OCI-LY7 (cell line): ENCODE results near the gene GSG1L. TPM values are rescaled to one million over a fixed set of nuclear protein-coding genes. Genes with fewer than 3 reads are reported as not detected.

Experiments used
- BruUV-seq: library from RNA; stranded (reverse); fragments of 400-500 nt; replicated peaks from 2 replicates; lab custom pipeline; 2021; lab: Mats Ljungman, UMichigan
- CTCF ChIA-PET: fragments of 300-600 bp; sonication (Branson Sonifier 250); formaldehyde crosslinking; loops from one replicate; lab custom pipeline; 2022; ENCODE audit warnings: antibody characterized with exemption; ENCODE audit not compliant: unreplicated experiment; lab: Charles Lee
- POLR2A ChIA-PET: fragments of 300-600 bp; sonication (Branson Sonifier 250); formaldehyde crosslinking; loops from one replicate; lab custom pipeline; 2022; ENCODE audit warnings: antibody characterized with exemption; lab: Charles Lee
- DNase-seq: peaks from one replicate; pipeline ENCODE4 v3.0.0-alpha.2; 2015; ENCODE audit warnings: low spot score
- H2AFZ ChIP-seq: fragments of 200-600 bp; sonication (generic), shearing (Covaris generic); 2 replicates; pipeline ENCODE4 v1.6.1; 2014; ENCODE audit warnings: mild to moderate bottlenecking, antibody characterized with exemption, low read length, moderate library complexity
- H3K27ac ChIP-seq: fragments of 200-600 bp; sonication (generic); 2 replicates; pipeline ENCODE4 v1.5.1; 2014; ENCODE audit warnings: mixed run types, low read depth, mild to moderate bottlenecking, moderate library complexity, low read length, inconsistent platforms; ENCODE audit not compliant: poor library complexity, severe bottlenecking
- H3K36me3 ChIP-seq: fragments of 200-600 bp; sonication (generic); 2 replicates; pipeline ENCODE4 v1.6.1; 2014; ENCODE audit warnings: mild to moderate bottlenecking, antibody characterized with exemption, low read length, moderate library complexity, mixed read lengths; ENCODE audit not compliant: insufficient read depth
- H3K4me1 ChIP-seq: fragments of 200-600 bp; sonication (generic); 2 replicates; pipeline ENCODE4 v1.5.1; 2014; ENCODE audit warnings: mild to moderate bottlenecking, low read length; ENCODE audit not compliant: insufficient read depth, poor library complexity, severe bottlenecking
- H3K4me2 ChIP-seq: fragments of 200-600 bp; sonication (generic); 2 replicates; pipeline ENCODE4 v1.6.1; 2014; ENCODE audit warnings: mild to moderate bottlenecking, low read length
- H3K4me3 ChIP-seq: fragments of 200-600 bp; sonication (generic); 2 replicates; pipeline ENCODE4 v1.5.1; 2014; ENCODE audit warnings: mild to moderate bottlenecking, low read depth, low read length; ENCODE audit not compliant: poor library complexity, severe bottlenecking
- H3K79me2 ChIP-seq: fragments of 200-600 bp; sonication (generic); 2 replicates; pipeline ENCODE4 v1.6.1; 2016; ENCODE audit warnings: low read depth, mild to moderate bottlenecking, low read length, moderate library complexity, mixed read lengths; ENCODE audit not compliant: insufficient read depth
- H3K9me2 ChIP-seq: fragments of 200-600 bp; sonication (generic); 2 replicates; pipeline ENCODE4 v1.6.1; 2016; ENCODE audit warnings: mild to moderate bottlenecking, low read length, mixed read lengths; ENCODE audit not compliant: insufficient read depth
- H3K9me3 ChIP-seq: fragments of 200-600 bp; sonication (generic); 2 replicates; pipeline ENCODE4 v1.6.1; 2014; ENCODE audit warnings: mild to moderate bottlenecking, mixed run types, low read length, mixed read lengths
- H4K20me1 ChIP-seq: fragments of 200-600 bp; sonication (generic); 2 replicates; pipeline ENCODE4 v1.6.1; 2014; ENCODE audit warnings: mild to moderate bottlenecking, antibody characterized with exemption, low read length, moderate library complexity, mixed read lengths; ENCODE audit not compliant: insufficient read depth
- EZH2phosphoT487 ChIP-seq: fragments of 200-600 bp; sonication (generic); IDR thresholded peaks from 2 replicates; pipeline ENCODE4 v1.6.1; 2018; ENCODE audit warnings: low read depth, borderline replicate concordance, mild to moderate bottlenecking, mixed run types, antibody characterized with exemption, low read length, moderate library complexity, mixed read lengths
- intact Hi-C: fragments of 100-400 bp; cut with micrococcal nuclease; formaldehyde crosslinking; loops from one replicate; pipeline ENCODE4 v1.10.0; 2022; ENCODE audit not compliant: unreplicated experiment
- total RNA-seq, 2 experiments: library from RNA; depleted of rRNA in 1 of 2; stranded (reverse); fragments of >200 nt in 1 of 2; shearing (Covaris generic) in 1 of 2; gene quantifications; 2 replicates each; pipeline ENCODE4 v1.2.3, GENCODE V29; 2014 to 2022
- TF ChIP-seq, protein P1 (sequence below): fragments of 200-600 bp; sonication (generic); conservative IDR thresholded peaks from 2 replicates; pipeline ENCODE4 v1.5.1; 2014; ENCODE audit warnings: mild to moderate bottlenecking, antibody characterized with exemption, low read length, moderate library complexity, mixed read lengths

The GSG1L gene
- total RNA-seq, 2 experiments from 2014 or later: not detected

DNA sequence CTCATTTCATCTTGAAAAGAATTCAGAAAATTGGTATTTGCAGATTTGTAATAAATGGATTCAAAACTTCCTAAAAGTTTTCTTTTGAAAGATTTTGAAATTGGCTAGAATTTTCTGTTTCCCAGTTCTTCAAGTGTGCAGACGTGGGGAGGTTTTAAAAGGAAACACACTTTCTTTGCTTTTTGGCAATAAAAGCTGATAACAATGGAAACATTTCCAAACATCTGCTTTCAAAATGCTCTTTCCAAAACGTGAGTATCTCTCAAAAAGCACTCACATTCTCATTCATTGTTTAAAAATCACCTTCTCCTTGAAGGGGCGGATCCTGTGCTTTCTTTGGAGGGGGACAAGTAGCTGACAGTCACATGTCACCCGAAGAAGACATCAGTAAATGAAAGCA, 8.6 kb upstream of the GSG1L start:
- DNase-seq: no peak
- H3K79me2 ChIP-seq: no peaks in the 10 kb centered on the region
- H3K4me2 ChIP-seq: no peak overlapping the region
- ChIA-PET CTCF (no interaction called here), POLR2A (no interaction called here)
- no peaks in the 10 kb centered on the region for H3K9me3 ChIP-seq
- intact Hi-C loops: loop anchor here (10.0 kb wide), 1 partner anchor 437 kb away; no protein-coding TSS in a partner anchor
- H3K4me1 ChIP-seq: no peaks in the 10 kb centered on the region
- H3K4me3 ChIP-seq: no peak overlapping the region
- no TSS peak for BruUV-seq
- H4K20me1 ChIP-seq: no peaks in the 10 kb centered on the region
- H3K9me2 ChIP-seq: no peaks in the 10 kb centered on the region
- H3K36me3 ChIP-seq: no peaks in the 10 kb centered on the region
- TF ChIP-seq EZH2phosphoT487: no peak
- TF ChIP-seq, protein P1, sequence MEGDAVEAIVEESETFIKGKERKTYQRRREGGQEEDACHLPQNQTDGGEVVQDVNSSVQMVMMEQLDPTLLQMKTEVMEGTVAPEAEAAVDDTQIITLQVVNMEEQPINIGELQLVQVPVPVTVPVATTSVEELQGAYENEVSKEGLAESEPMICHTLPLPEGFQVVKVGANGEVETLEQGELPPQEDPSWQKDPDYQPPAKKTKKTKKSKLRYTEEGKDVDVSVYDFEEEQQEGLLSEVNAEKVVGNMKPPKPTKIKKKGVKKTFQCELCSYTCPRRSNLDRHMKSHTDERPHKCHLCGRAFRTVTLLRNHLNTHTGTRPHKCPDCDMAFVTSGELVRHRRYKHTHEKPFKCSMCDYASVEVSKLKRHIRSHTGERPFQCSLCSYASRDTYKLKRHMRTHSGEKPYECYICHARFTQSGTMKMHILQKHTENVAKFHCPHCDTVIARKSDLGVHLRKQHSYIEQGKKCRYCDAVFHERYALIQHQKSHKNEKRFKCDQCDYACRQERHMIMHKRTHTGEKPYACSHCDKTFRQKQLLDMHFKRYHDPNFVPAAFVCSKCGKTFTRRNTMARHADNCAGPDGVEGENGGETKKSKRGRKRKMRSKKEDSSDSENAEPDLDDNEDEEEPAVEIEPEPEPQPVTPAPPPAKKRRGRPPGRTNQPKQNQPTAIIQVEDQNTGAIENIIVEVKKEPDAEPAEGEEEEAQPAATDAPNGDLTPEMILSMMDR: no peak
- no peak overlapping the region for H3K27ac ChIP-seq
- no peak overlapping the region for H2AFZ ChIP-seq

GRCh38 chr16:28069971-28070794, 6.7 kb upstream of the GSG1L start:
- no peaks in the 10 kb centered on the region for H3K9me2 ChIP-seq
- H3K36me3 ChIP-seq: no peaks in the 10 kb centered on the region
- ChIA-PET CTCF (no interaction called here), POLR2A (interaction anchor here (0.5 kb wide), 1 partner anchor 213 kb away, joined by 3 read pairs; no protein-coding TSS in a partner anchor)
- no peaks in the 10 kb centered on the region for H3K4me1 ChIP-seq
- H3K27ac ChIP-seq: no peak overlapping the region
- no peaks in the 10 kb centered on the region for H3K9me3 ChIP-seq
- no peak for DNase-seq
- H4K20me1 ChIP-seq: no peaks in the 10 kb centered on the region
- no peak overlapping the region for H2AFZ ChIP-seq
- H3K4me3 ChIP-seq: no peak overlapping the region
- H3K4me2 ChIP-seq: no peak overlapping the region
- intact Hi-C loops: loop anchor here (2.0 to 10.0 kb wide), 2 partner anchors 97 to 435 kb away; no protein-coding TSS in a partner anchor
- TF ChIP-seq, protein P1: no peak
- no peak for TF ChIP-seq EZH2phosphoT487
- no TSS peak for BruUV-seq
- H3K79me2 ChIP-seq: no peaks in the 10 kb centered on the region

DNA sequence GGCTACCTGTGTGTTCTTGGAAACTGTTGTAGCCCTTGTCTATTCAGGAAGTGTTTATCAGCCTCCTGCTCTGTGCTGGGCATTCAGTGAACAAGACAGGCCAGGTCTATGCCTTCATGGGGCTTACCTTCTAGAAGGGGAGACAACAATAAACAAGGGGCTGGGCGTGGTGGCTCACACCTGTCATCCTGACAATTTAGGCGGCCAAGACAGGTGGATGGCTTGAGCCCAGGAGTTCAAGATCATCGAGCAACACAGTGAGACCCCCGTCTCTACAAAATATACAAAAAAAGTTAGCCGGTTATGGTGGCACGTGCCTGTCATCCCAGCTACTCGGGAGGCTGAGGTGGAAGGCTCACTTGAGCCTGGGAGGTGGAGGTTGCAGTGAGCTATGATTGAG, 5.5 kb upstream of the GSG1L start:
- no peak overlapping the region for H2AFZ ChIP-seq
- CTCF ChIA-PET: no interaction called here
- no TSS peak for BruUV-seq
- no peaks in the 10 kb centered on the region for H3K9me3 ChIP-seq
- intact Hi-C loops: no loop called here
- H3K9me2 ChIP-seq: no peaks in the 10 kb centered on the region
- no peak overlapping the region for H3K27ac ChIP-seq
- POLR2A ChIA-PET: no interaction called here
- TF ChIP-seq EZH2phosphoT487: no peak
- TF ChIP-seq, protein P1: no peak
- H3K36me3 ChIP-seq: no peaks in the 10 kb centered on the region
- H3K4me1 ChIP-seq: no peaks in the 10 kb centered on the region
- H3K4me3 ChIP-seq: no peak overlapping the region
- H4K20me1 ChIP-seq: no peaks in the 10 kb centered on the region
- no peak overlapping the region for H3K4me2 ChIP-seq
- no peaks in the 10 kb centered on the region for H3K79me2 ChIP-seq
- DNase-seq: no peak
